HepG2 (cell line): Measurements from ENCODE around the gene FIBP. TPM values are rescaled to one million over a fixed set of nuclear protein-coding genes. Genes with fewer than 3 reads are reported as not detected.

Experiments used
- HOXD1 ChIP-seq: sonication (generic); formaldehyde crosslinking; IDR thresholded peaks from 2 replicates; pipeline ENCODE4 v1.5.0; 2020; ENCODE audit warnings: missing genetic modification reagents
- KDM2A ChIP-seq: sonication (generic); formaldehyde crosslinking; IDR thresholded peaks from 2 replicates; pipeline ENCODE4 v1.4.0; 2020; ENCODE audit warnings: low read depth, missing genetic modification reagents, borderline replicate concordance
- POLR2AphosphoS5 ChIP-seq: IDR thresholded peaks from 2 replicates; pipeline ENCODE4 v1.6.1; 2012; ENCODE audit warnings: low read depth, low read length
- RXRA ChIP-seq: sonication (generic); formaldehyde crosslinking; IDR thresholded peaks from 2 replicates; pipeline ENCODE4 v1.5.1; 2020; ENCODE audit warnings: missing genetic modification reagents
- SALL1 ChIP-seq: sonication (generic); formaldehyde crosslinking; IDR thresholded peaks from 2 replicates; pipeline ENCODE4 v1.8.0; 2022; ENCODE audit warnings: mild to moderate bottlenecking, missing genetic modification reagents
- TCF12 ChIP-seq, 2 experiments: fragments of 450-650 bp in 1 of 2; sonication (generic) in 1 of 2; formaldehyde crosslinking in 1 of 2; IDR thresholded peaks; 2 replicates each; pipeline versions ENCODE4 v1.6.1 to v1.8.0; 2017 to 2022; ENCODE audit warnings: antibody characterized with exemption in 1 of 2, mild to moderate bottlenecking in 1 of 2, missing genetic modification reagents in 1 of 2, moderate library complexity in 1 of 2
- ZHX2 ChIP-seq, 2 experiments: sonication (generic) in 1 of 2; formaldehyde crosslinking in 1 of 2; IDR thresholded peaks; 2 replicates each; pipeline versions ENCODE4 v1.6.1 to v1.9.0; 2014 to 2022; ENCODE audit warnings: antibody characterized with exemption in 1 of 2, borderline replicate concordance in 1 of 2, inconsistent platforms in 1 of 2, low read depth in 1 of 2, missing genetic modification reagents in 1 of 2
- ZNF17 ChIP-seq: sonication (generic); formaldehyde crosslinking; IDR thresholded peaks from 2 replicates; pipeline ENCODE4 v1.5.0; 2020; ENCODE audit warnings: mild to moderate bottlenecking, missing genetic modification reagents
- ZNF317 ChIP-seq: sonication (generic); formaldehyde crosslinking; IDR thresholded peaks from 2 replicates; pipeline ENCODE4 v1.5.0; 2020; ENCODE audit warnings: mild to moderate bottlenecking, missing genetic modification reagents
- ZNF501 ChIP-seq: sonication (generic); formaldehyde crosslinking; IDR thresholded peaks from 2 replicates; pipeline ENCODE4 v1.5.1; 2020; ENCODE audit warnings: mild to moderate bottlenecking, moderate library complexity, missing genetic modification reagents
- ZNF577 ChIP-seq: sonication (generic); formaldehyde crosslinking; IDR thresholded peaks from 2 replicates; pipeline ENCODE4 v1.4.0; 2020; ENCODE audit warnings: mild to moderate bottlenecking, low read depth, missing genetic modification reagents, borderline replicate concordance
- ZNF850 ChIP-seq: sonication (generic); formaldehyde crosslinking; conservative IDR thresholded peaks from 2 replicates; pipeline ENCODE4 v1.9.0; 2021; ENCODE audit warnings: mild to moderate bottlenecking, missing genetic modification reagents
- polyA plus RNA-seq, 8 experiments: library from polyadenylated mRNA; depleted of rRNA in 3 of 8; stranded (reverse) in 7 of 8; unstranded in 1 of 8; fragments of >200 nt; fragmentation: Illumina TruSeq in 4 of 8; extraction: Trizol in 4 of 8; gene quantifications; 2 replicates each; pipeline versions ENCODE4 v1.2.1 to v1.2.3, GENCODE V29; 2011 to 2016; ENCODE audit warnings: low read depth in 4 of 8, missing spikeins in 1 of 8, mixed read lengths in 1 of 8; ENCODE audit not compliant: insufficient read depth in 1 of 8
- total RNA-seq, 5 experiments: library from RNA; depleted of rRNA; stranded (reverse); fragments of >200 nt; fragmentation: Illumina TruSeq; extraction: Trizol; gene quantifications; 2 replicates each; pipeline ENCODE4 v1.2.3, GENCODE V29; 2016; ENCODE audit warnings: low read depth in 1 of 5
- TF ChIP-seq, protein P1 (sequence below): sonication (generic); formaldehyde crosslinking; IDR thresholded peaks from 2 replicates; pipeline ENCODE4 v1.4.0; 2020; ENCODE audit warnings: missing genetic modification reagents, borderline replicate concordance
- TF ChIP-seq, protein P2 (sequence below): sonication (generic); formaldehyde crosslinking; IDR thresholded peaks from 2 replicates; pipeline ENCODE4 v1.4.0; 2020; ENCODE audit warnings: missing genetic modification reagents
- TF ChIP-seq, protein P3 (sequence below): IDR thresholded peaks from 2 replicates; pipeline ENCODE4 v1.6.1; 2016; ENCODE audit warnings: missing compliant biosample characterization, missing genetic modification reagents, borderline replicate concordance
- TF ChIP-seq, protein P4 (sequence below): sonication (generic); formaldehyde crosslinking; IDR thresholded peaks from 2 replicates; pipeline ENCODE4 v1.8.1; 2023; ENCODE audit warnings: mild to moderate bottlenecking, moderate library complexity, missing genetic modification reagents

Gene FIBP
- total and polyA plus RNA-seq, 2 of the 13 experiments (the other 11 are each of a cell fraction or from before 2014, with no cell fraction given), result 42.9 to 62.1 TPM

GRCh38 chr11:65873318-65874156, 14.7 kb downstream of the FIBP start (continued):
- TF ChIP-seq, protein P1, sequence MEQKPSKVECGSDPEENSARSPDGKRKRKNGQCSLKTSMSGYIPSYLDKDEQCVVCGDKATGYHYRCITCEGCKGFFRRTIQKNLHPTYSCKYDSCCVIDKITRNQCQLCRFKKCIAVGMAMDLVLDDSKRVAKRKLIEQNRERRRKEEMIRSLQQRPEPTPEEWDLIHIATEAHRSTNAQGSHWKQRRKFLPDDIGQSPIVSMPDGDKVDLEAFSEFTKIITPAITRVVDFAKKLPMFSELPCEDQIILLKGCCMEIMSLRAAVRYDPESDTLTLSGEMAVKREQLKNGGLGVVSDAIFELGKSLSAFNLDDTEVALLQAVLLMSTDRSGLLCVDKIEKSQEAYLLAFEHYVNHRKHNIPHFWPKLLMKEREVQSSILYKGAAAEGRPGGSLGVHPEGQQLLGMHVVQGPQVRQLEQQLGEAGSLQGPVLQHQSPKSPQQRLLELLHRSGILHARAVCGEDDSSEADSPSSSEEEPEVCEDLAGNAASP (CRISPR knock-in tag), result 0 out of 2 replicates have a peak, but pooled peaks have one; percentile 19
- TF ChIP-seq ZNF850 (CRISPR knock-in tag) (peak; percentile 94), HOXD1 (CRISPR knock-in tag) (0 out of 2 replicates have a peak, but pooled peaks have one; percentile 35), POLR2AphosphoS5 (peak; percentile 54; the same call in 1 of the 2 replicates), ZNF317 (CRISPR knock-in tag) (0 out of 2 replicates have a peak, but pooled peaks have one; percentile 48), ZHX2 (IDR thresholded peaks at IDR 0.05; ENCODE audit: low read depth) (0 out of 2 replicates have a peak, but pooled peaks have one; percentile 51), ZHX2 (CRISPR knock-in tag; IDR thresholded peaks at IDR 0.05; ENCODE audit: borderline replicate concordance) (no peak), SALL1 (peak; percentile 57), RXRA (CRISPR knock-in tag) (peak; percentile 98), KDM2A (CRISPR knock-in tag) (peak; percentile 87), ZNF577 (no peak), ZNF17 (CRISPR knock-in tag) (no peak), TCF12 (IDR thresholded peaks at IDR 0.05) (no peak), TCF12 (CRISPR knock-in tag; IDR thresholded peaks at IDR 0.05) (no peak), ZNF501 (CRISPR knock-in tag) (peak; percentile 69)
- TF ChIP-seq, protein P2, sequence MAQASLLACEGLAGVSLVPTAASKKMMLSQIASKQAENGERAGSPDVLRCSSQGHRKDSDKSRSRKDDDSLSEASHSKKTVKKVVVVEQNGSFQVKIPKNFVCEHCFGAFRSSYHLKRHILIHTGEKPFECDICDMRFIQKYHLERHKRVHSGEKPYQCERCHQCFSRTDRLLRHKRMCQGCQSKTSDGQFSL, result no peak
- TF ChIP-seq, protein P3, sequence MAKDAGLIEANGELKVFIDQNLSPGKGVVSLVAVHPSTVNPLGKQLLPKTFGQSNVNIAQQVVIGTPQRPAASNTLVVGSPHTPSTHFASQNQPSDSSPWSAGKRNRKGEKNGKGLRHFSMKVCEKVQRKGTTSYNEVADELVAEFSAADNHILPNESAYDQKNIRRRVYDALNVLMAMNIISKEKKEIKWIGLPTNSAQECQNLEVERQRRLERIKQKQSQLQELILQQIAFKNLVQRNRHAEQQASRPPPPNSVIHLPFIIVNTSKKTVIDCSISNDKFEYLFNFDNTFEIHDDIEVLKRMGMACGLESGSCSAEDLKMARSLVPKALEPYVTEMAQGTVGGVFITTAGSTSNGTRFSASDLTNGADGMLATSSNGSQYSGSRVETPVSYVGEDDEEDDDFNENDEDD, result peak; percentile 21; the same call in 1 of the 2 replicates
- TF ChIP-seq, protein P4, sequence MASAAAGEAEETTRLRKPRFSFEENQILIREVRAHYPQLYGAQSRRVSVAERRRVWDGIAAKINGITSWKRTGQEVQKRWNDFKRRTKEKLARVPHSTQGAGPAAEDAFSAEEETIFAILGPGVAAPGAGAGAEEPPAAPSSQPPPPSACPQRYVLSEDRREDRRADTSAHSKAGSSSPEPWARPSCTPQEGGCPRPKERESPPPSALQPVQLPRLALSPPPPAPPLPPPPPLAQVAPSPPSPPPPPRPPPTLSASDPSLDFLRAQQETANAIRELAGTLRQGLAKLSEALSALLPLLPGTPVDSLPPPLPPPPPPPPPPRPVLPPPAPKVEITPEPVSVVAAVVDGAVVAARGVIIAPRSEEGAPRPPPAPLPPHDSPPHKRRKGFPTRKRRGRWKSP (CRISPR knock-in tag), result no peak; the same call in 1 of the 2 replicates
